OCI-LY1 (cell line): Measurements from ENCODE around the gene SDK1.

Experiments
- H2AFZ ChIP-seq: fragments of 200-600 bp; sonication (generic), shearing (Covaris generic); 2 replicates; pipeline ENCODE4 v1.6.0; 2014; ENCODE audit warnings: antibody characterized with exemption, mild to moderate bottlenecking, low read length
- H3F3A ChIP-seq: fragments of 200-600 bp; sonication (generic), shearing (Covaris generic); 2 replicates; pipeline ENCODE4 v1.6.0; 2014; ENCODE audit warnings: mild to moderate bottlenecking, antibody characterized with exemption, low read length, moderate library complexity; ENCODE audit not compliant: insufficient read depth
- H3K27ac ChIP-seq: fragments of 200-600 bp; sonication (generic); 2 replicates; pipeline ENCODE4 v1.5.1; 2014; ENCODE audit warnings: low read length, mixed run types, mild to moderate bottlenecking, low read depth; ENCODE audit not compliant: poor library complexity, severe bottlenecking
- H3K27me3 ChIP-seq: fragments of 200-600 bp; sonication (generic); 2 replicates; pipeline ENCODE4 v1.6.0; 2014; ENCODE audit warnings: antibody characterized with exemption, mild to moderate bottlenecking, low read length, moderate library complexity; ENCODE audit not compliant: insufficient read depth
- H3K36me3 ChIP-seq: fragments of 200-600 bp; sonication (generic); 2 replicates; pipeline ENCODE4 v1.6.1; 2014; ENCODE audit warnings: mild to moderate bottlenecking, antibody characterized with exemption, low read length, moderate library complexity, mixed read lengths; ENCODE audit not compliant: insufficient read depth
- H3K4me1 ChIP-seq: fragments of 200-600 bp; sonication (generic); 2 replicates; pipeline ENCODE4 v1.5.1; 2014; ENCODE audit warnings: mild to moderate bottlenecking, low read length, moderate library complexity; ENCODE audit not compliant: insufficient read depth, severe bottlenecking
- H3K4me2 ChIP-seq: fragments of 200-600 bp; sonication (generic), shearing (Covaris generic); 2 replicates; pipeline ENCODE4 v1.6.1; 2014; ENCODE audit warnings: low read length
- H3K4me3 ChIP-seq: fragments of 200-600 bp; sonication (generic); 2 replicates; pipeline ENCODE4 v1.5.1; 2014; ENCODE audit warnings: low read length, low read depth, mild to moderate bottlenecking, mixed read lengths; ENCODE audit not compliant: poor library complexity, severe bottlenecking
- H3K79me2 ChIP-seq: fragments of 200-600 bp; shearing (Covaris generic); 2 replicates; pipeline ENCODE4 v1.6.1; 2016; ENCODE audit warnings: mixed run types, low read length, mixed read lengths; ENCODE audit not compliant: insufficient read depth
- H3K9ac ChIP-seq: fragments of 200-600 bp; sonication (generic), shearing (Covaris generic); 2 replicates; pipeline ENCODE4 v1.6.1; 2014; ENCODE audit warnings: mild to moderate bottlenecking, low read length, mixed read lengths
- H3K9me2 ChIP-seq: fragments of 200-600 bp; sonication (generic), shearing (Covaris generic); 2 replicates; pipeline ENCODE4 v1.6.1; 2014; ENCODE audit warnings: low read depth, mild to moderate bottlenecking, low read length, mixed read lengths
- H3K9me3 ChIP-seq: fragments of 200-600 bp; shearing (Covaris generic); 2 replicates; pipeline ENCODE4 v1.6.1; 2014; ENCODE audit warnings: low read length, mixed read lengths
- H4K20me1 ChIP-seq: fragments of 200-600 bp; sonication (generic), shearing (Covaris generic); 2 replicates; pipeline ENCODE4 v1.6.0; 2016; ENCODE audit warnings: mild to moderate bottlenecking, low read length; ENCODE audit not compliant: insufficient read depth
- CTCF ChIP-seq: fragments of 200-600 bp; sonication (generic), shearing (Covaris generic); IDR thresholded peaks from 2 replicates; pipeline ENCODE4 v1.5.1; 2017; ENCODE audit warnings: mild to moderate bottlenecking, antibody characterized with exemption, low read length, moderate library complexity, mixed read lengths
- EZH2 ChIP-seq: fragments of 200-600 bp; sonication (generic), shearing (Covaris generic); IDR thresholded peaks from 2 replicates; pipeline ENCODE4 v1.8.0; 2017; ENCODE audit warnings: borderline replicate concordance, mixed run types, mild to moderate bottlenecking, antibody characterized with exemption, low read length, moderate library complexity, mixed read lengths

The SDK1 gene

GRCh38 chr7:3427957-3428356 lies 126.9 kb downstream of the SDK1 start:
- TF ChIP-seq EZH2, result no peak
- no peak for TF ChIP-seq CTCF
- H3K4me1 ChIP-seq, result peaks cover 51% of the 10 kb centered on the region

GRCh38 chr7:3429981-3430380 lies 128.9 kb downstream of the SDK1 start:
- no peaks in the 10 kb centered on the region for H4K20me1 ChIP-seq
- no peak overlapping the region for H3K27ac ChIP-seq
- no peaks in the 10 kb centered on the region for H3K27me3 ChIP-seq
- H3F3A ChIP-seq, result no peaks in the 10 kb centered on the region
- peaks cover 43% of the 10 kb centered on the region for H3K4me1 ChIP-seq
- H3K9ac ChIP-seq, result no peak overlapping the region
- no peak for TF ChIP-seq EZH2
- no peak for TF ChIP-seq CTCF
- no peaks in the 10 kb centered on the region for H3K9me2 ChIP-seq
- H3K79me2 ChIP-seq, result peaks cover 62% of the 10 kb centered on the region
- no peaks in the 10 kb centered on the region for H3K36me3 ChIP-seq
- H3K9me3 ChIP-seq, result no peaks in the 10 kb centered on the region
- H2AFZ ChIP-seq, result no peak overlapping the region
- no peak overlapping the region for H3K4me3 ChIP-seq
- no peak overlapping the region for H3K4me2 ChIP-seq

More at GRCh38 chr7:3427957-3428356, 126.9 kb downstream of the SDK1 start:
- Histone ChIP-seq H3K9ac (no peak overlapping the region), H3K27me3 (no peaks in the 10 kb centered on the region), H3K36me3 (no peaks in the 10 kb centered on the region), H2AFZ (no peak overlapping the region), H3K4me2 (no peak overlapping the region), H3K9me2 (no peaks in the 10 kb centered on the region), H3K27ac (no peak overlapping the region), H3K9me3 (no peaks in the 10 kb centered on the region), H3K4me3 (no peak overlapping the region), H3F3A (no peaks in the 10 kb centered on the region), H3K79me2 (peaks cover 78% of the 10 kb centered on the region), H4K20me1 (no peaks in the 10 kb centered on the region)

- H4K20me1 ChIP-seq, result no peaks in the 10 kb centered on the region
Measured at GRCh38 chr7:3430588-3430987, 129.5 kb downstream of the SDK1 start.

More at GRCh38 chr7:3430588-3430987, 129.5 kb downstream of the SDK1 start:
- Histone ChIP-seq H3K27ac (no peak overlapping the region), H3K27me3 (no peaks in the 10 kb centered on the region), H3K79me2 (peaks cover 58% of the 10 kb centered on the region), H2AFZ (no peak overlapping the region), H3K4me3 (no peak overlapping the region), H3K9me3 (no peaks in the 10 kb centered on the region), H3K9me2 (no peaks in the 10 kb centered on the region), H3K4me2 (no peak overlapping the region), H3F3A (no peaks in the 10 kb centered on the region), H3K4me1 (peaks cover 42% of the 10 kb centered on the region), H3K9ac (no peak overlapping the region), H3K36me3 (no peaks in the 10 kb centered on the region)
- TF ChIP-seq EZH2, result no peak
- TF ChIP-seq CTCF, result no peak
